Measurements from ENCODE around the gene ALK.

Gene ALK

GRCh38 chr2:29775937-29776336 is 145.4 kb downstream of the ALK start:
- H3K4me1 ChIP-seq (ENCODE audit: control insufficient read depth, insufficient read depth, low read length), result no peaks in the 10 kb centered on the region
- ChIA-PET POLR2A (interaction anchor here (0.6 kb wide), 1 partner anchor 592 kb away, joined by 3 read pairs; no protein-coding TSS in a partner anchor), CTCF (no interaction called here)
- H3K4me3 ChIP-seq (ENCODE audit: low read depth, low read length), result no peak overlapping the region
- no peaks in the 10 kb centered on the region for H3K9me3 ChIP-seq (ENCODE audit: control insufficient read depth, insufficient read depth, low read depth, low read length)
- no peaks in the 10 kb centered on the region for H3K36me3 ChIP-seq (ENCODE audit: control insufficient read depth in 2 of 2, insufficient read depth in 1 of 2, low read length in 2 of 2)
- H3K27ac ChIP-seq (ENCODE audit: extremely low read depth, low read depth, low read length), result no peak overlapping the region
- TF ChIP-seq ZFP41 (tag by site-specific recombination; IDR thresholded peaks at IDR 0.05; ENCODE audit: borderline replicate concordance) (no peak), FEZF1 (tag by site-specific recombination; IDR thresholded peaks at IDR 0.05) (no peak), BCL11A (tag by site-specific recombination; IDR thresholded peaks at IDR 0.05; ENCODE audit: low read depth) (no peak), ZSCAN30 (tag by site-specific recombination; IDR thresholded peaks at IDR 0.05) (no peak), ZNF202 (tag by site-specific recombination; IDR thresholded peaks at IDR 0.05; ENCODE audit: borderline replicate concordance) (no peak), ZNF571 (tag by site-specific recombination; IDR thresholded peaks at IDR 0.05) (no peak), ZNF529 (tag by site-specific recombination; IDR thresholded peaks at IDR 0.05; ENCODE audit: insufficient replicate concordance) (no peak), ZBTB17 (tag by site-specific recombination; IDR thresholded peaks at IDR 0.05) (no peak), ZNF510 (tag by site-specific recombination; IDR thresholded peaks at IDR 0.05; ENCODE audit: insufficient replicate concordance) (no peak)

DNA sequence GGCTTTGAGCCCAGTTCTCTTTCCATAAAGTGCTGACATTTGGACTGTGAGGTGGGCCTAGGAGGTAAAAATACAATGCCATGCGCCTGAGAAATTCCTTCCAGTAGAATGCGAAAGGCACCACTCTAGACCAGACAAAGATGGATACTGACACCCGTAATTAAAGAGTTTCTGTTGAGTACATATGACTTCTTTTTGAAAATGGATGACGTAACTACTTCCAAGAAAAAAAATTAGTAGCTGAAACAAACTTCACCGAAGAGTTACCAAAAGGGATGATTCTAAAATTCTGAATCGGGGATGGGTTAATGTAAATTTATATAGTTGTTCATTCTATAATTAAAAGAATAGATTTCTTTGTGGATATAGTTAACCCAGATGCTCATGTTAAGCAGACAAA is 146.8 kb downstream of the ALK start:
- POLR2A ChIA-PET, result no interaction called here
- CTCF ChIA-PET, result interaction anchor here (1.2 kb wide), 1 partner anchor 488 kb away, joined by 3 read pairs; no protein-coding TSS in a partner anchor
- TF ChIP-seq ZNF658 (tag by site-specific recombination; IDR thresholded peaks at IDR 0.05) (no peak), ZNF175 (tag by site-specific recombination; IDR thresholded peaks at IDR 0.05) (no peak), ZBTB17 (tag by site-specific recombination; IDR thresholded peaks at IDR 0.05) (no peak), ZNF121 (tag by site-specific recombination; IDR thresholded peaks at IDR 0.05) (no peak), ZFHX2 (tag by site-specific recombination; conservative IDR thresholded peaks at IDR 0.05) (no peak), HIC1 (tag by site-specific recombination; IDR thresholded peaks at IDR 0.05) (no peak), ZNF670 (tag by site-specific recombination; IDR thresholded peaks at IDR 0.05; ENCODE audit: low read depth) (no peak), ZNF785 (tag by site-specific recombination; IDR thresholded peaks at IDR 0.05) (no peak)
- Histone ChIP-seq H3K4me1 (ENCODE audit: control insufficient read depth, insufficient read depth, low read length) (no peaks in the 10 kb centered on the region), H3K27ac (ENCODE audit: extremely low read depth, low read depth, low read length) (no peak overlapping the region), H3K9me3 (ENCODE audit: control insufficient read depth, insufficient read depth, low read depth, low read length) (no peaks in the 10 kb centered on the region), H3K4me3 (ENCODE audit: low read depth, low read length) (no peak overlapping the region), H3K36me3 (ENCODE audit: control insufficient read depth in 2 of 2, insufficient read depth in 1 of 2, low read length in 2 of 2) (no peaks in the 10 kb centered on the region)

- POLR2A ChIA-PET, result no interaction called here
- no peaks in the 10 kb centered on the region for H3K4me1 ChIP-seq (ENCODE audit: control insufficient read depth, insufficient read depth, low read length)
- TF ChIP-seq ZNF169 (tag by site-specific recombination; IDR thresholded peaks at IDR 0.05) (no peak), ZNF184 (tag by site-specific recombination; IDR thresholded peaks at IDR 0.05) (no peak), BCL6B (tag by site-specific recombination; IDR thresholded peaks at IDR 0.05) (no peak), WT1 (tag by site-specific recombination; IDR thresholded peaks at IDR 0.05) (no peak), REST (tag by site-specific recombination; IDR thresholded peaks at IDR 0.05) (no peak)
- TF ChIP-seq, protein P1, sequence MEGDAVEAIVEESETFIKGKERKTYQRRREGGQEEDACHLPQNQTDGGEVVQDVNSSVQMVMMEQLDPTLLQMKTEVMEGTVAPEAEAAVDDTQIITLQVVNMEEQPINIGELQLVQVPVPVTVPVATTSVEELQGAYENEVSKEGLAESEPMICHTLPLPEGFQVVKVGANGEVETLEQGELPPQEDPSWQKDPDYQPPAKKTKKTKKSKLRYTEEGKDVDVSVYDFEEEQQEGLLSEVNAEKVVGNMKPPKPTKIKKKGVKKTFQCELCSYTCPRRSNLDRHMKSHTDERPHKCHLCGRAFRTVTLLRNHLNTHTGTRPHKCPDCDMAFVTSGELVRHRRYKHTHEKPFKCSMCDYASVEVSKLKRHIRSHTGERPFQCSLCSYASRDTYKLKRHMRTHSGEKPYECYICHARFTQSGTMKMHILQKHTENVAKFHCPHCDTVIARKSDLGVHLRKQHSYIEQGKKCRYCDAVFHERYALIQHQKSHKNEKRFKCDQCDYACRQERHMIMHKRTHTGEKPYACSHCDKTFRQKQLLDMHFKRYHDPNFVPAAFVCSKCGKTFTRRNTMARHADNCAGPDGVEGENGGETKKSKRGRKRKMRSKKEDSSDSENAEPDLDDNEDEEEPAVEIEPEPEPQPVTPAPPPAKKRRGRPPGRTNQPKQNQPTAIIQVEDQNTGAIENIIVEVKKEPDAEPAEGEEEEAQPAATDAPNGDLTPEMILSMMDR (tag by site-specific recombination; IDR thresholded peaks at IDR 0.05), result no peak; the same call in 1 of the 2 replicates
Measured at GRCh38 chr2:29770846-29771245, 150.5 kb downstream of the ALK start.

More at GRCh38 chr2:29770846-29771245, 150.5 kb downstream of the ALK start:
- CTCF ChIA-PET, result interaction anchor here (0.6 kb wide), 1 partner anchor 40 kb away, joined by 3 read pairs; no protein-coding TSS in a partner anchor
- H3K4me3 ChIP-seq (ENCODE audit: low read depth, low read length), result no peak overlapping the region
- no peaks in the 10 kb centered on the region for H3K36me3 ChIP-seq (ENCODE audit: control insufficient read depth in 2 of 2, insufficient read depth in 1 of 2, low read length in 2 of 2)
- no peaks in the 10 kb centered on the region for H3K9me3 ChIP-seq (ENCODE audit: control insufficient read depth, insufficient read depth, low read depth, low read length)
- no peak overlapping the region for H3K27ac ChIP-seq (ENCODE audit: extremely low read depth, low read depth, low read length)

All from HEK293 (cell line).